ENCODE data around the gene ATP7A. TPM values are rescaled to one million over a fixed set of nuclear protein-coding genes. Genes with fewer than 3 reads are reported as not detected.

The ATP7A gene
- polyA plus RNA-seq, 2 of the 4 experiments (the other 2 are of a cell fraction): 6.5 to 12.2 TPM

- no peak overlapping the region for H3K27ac ChIP-seq
- H3K4me1 ChIP-seq: peaks cover 8% of the 10 kb centered on the region; the same call in 1 of the 3 replicates
- DNase-seq (ENCODE audit: low read depth in 1 of 2, low spot score in 1 of 2) (no peak), ATAC-seq (no peak), FAIRE-seq (no peak)
- WGBS (ENCODE audit: missing lambda C conversion rate): 96% methylated on average over 3 of the region's 3 CpGs
- CTCF ChIA-PET: no interaction called here
- TF ChIP-seq JUN (IDR thresholded peaks at IDR 0.05) (no peak), CTCF (IDR thresholded peaks at IDR 0.05) (no peak), ZFP36 (IDR thresholded peaks at IDR 0.05; ENCODE audit: borderline replicate concordance, partially characterized antibody) (no peak), ZSCAN20 (CRISPR knock-in tag; IDR thresholded peaks at IDR 0.05) (no peak)
- H3K4me3 ChIP-seq: no peak overlapping the region
- POLR2A ChIA-PET: no interaction called here
- H3K4me2 ChIP-seq: no peak overlapping the region
- no peaks in the 10 kb centered on the region for H3K9me3 ChIP-seq
These were observed 55.9 kb downstream of the ATP7A start for GRCh38 chrX:77966361-77966760.

GRCh38 chrX:77967631-77968030 is 57.1 kb downstream of the ATP7A start:
- Histone ChIP-seq H3K4me3 (no peak overlapping the region), H3K9me3 (no peaks in the 10 kb centered on the region), H3K4me2 (no peak overlapping the region), H3K27ac (no peak overlapping the region), H3K4me1 (no peaks in the 10 kb centered on the region)
- ATAC-seq (no peak), FAIRE-seq (no peak), DNase-seq (ENCODE audit: low read depth in 1 of 2, low spot score in 1 of 2) (no peak)
- ChIA-PET CTCF (no interaction called here), POLR2A (no interaction called here)
- WGBS (ENCODE audit: missing lambda C conversion rate): 81% methylated on average over 1 of the region's 1 CpG
- no peak for TF ChIP-seq CBX8 (IDR thresholded peaks at IDR 0.05)
- no peak for TF ChIP-seq EP300 (IDR thresholded peaks at IDR 0.05)
- TF ChIP-seq POLR2AphosphoS2 (conservative IDR thresholded peaks at IDR 0.05; ENCODE audit: low read length): no peak
- TF ChIP-seq CEBPB (IDR thresholded peaks at IDR 0.05): no peak
- no peak for TF ChIP-seq ATOH8 (CRISPR knock-in tag; IDR thresholded peaks at IDR 0.05; ENCODE audit: low read depth)
- no peak for TF ChIP-seq ESRRA (IDR thresholded peaks at IDR 0.05; ENCODE audit: borderline replicate concordance, low read length)
- no peak for TF ChIP-seq REST (IDR thresholded peaks at IDR 0.05)
- TF ChIP-seq CHD2 (IDR thresholded peaks at IDR 0.05; ENCODE audit: low read length, partially characterized antibody): no peak
- TF ChIP-seq RARB (CRISPR knock-in tag; IDR thresholded peaks at IDR 0.05): no peak
- TF ChIP-seq HOXA7 (CRISPR knock-in tag; IDR thresholded peaks at IDR 0.05): no peak
- no peak for TF ChIP-seq ZFP36 (IDR thresholded peaks at IDR 0.05; ENCODE audit: borderline replicate concordance, partially characterized antibody)
- no peak for TF ChIP-seq KDM1A (IDR thresholded peaks at IDR 0.05; ENCODE audit: low read depth)
- no peak for TF ChIP-seq NR3C1 (IDR thresholded peaks at IDR 0.05)
- TF ChIP-seq FOSL2 (IDR thresholded peaks at IDR 0.05): no peak
- no peak for TF ChIP-seq FOSL2 (CRISPR knock-in tag; IDR thresholded peaks at IDR 0.05)
- no peak for TF ChIP-seq HMGXB4 (CRISPR knock-in tag; IDR thresholded peaks at IDR 0.05; ENCODE audit: borderline replicate concordance)
- no peak for TF ChIP-seq MAX (IDR thresholded peaks at IDR 0.05)
- no peak for TF ChIP-seq BCL3 (IDR thresholded peaks at IDR 0.05)
- TF ChIP-seq CBX2 (IDR thresholded peaks at IDR 0.05; ENCODE audit: borderline replicate concordance, low read depth): no peak
